ENCODE results near the gene SMARCAL1.

- TF ChIP-seq CTCF (IDR thresholded peaks at IDR 0.05) (no peak), POLR2A (IDR thresholded peaks at IDR 0.05) (no peak)
Measured at GRCh38 chr2:216500572-216500971, 88.3 kb downstream of the SMARCAL1 start.
